ENCODE measurements around the gene STK38L. TPM values are rescaled to one million over a fixed set of nuclear protein-coding genes. Genes with fewer than 3 reads are reported as not detected.

The STK38L gene
- total and polyA plus RNA-seq, 7 experiments from 2014 or later = 7.2 to 22.8 (median 19.4) TPM

DNA sequence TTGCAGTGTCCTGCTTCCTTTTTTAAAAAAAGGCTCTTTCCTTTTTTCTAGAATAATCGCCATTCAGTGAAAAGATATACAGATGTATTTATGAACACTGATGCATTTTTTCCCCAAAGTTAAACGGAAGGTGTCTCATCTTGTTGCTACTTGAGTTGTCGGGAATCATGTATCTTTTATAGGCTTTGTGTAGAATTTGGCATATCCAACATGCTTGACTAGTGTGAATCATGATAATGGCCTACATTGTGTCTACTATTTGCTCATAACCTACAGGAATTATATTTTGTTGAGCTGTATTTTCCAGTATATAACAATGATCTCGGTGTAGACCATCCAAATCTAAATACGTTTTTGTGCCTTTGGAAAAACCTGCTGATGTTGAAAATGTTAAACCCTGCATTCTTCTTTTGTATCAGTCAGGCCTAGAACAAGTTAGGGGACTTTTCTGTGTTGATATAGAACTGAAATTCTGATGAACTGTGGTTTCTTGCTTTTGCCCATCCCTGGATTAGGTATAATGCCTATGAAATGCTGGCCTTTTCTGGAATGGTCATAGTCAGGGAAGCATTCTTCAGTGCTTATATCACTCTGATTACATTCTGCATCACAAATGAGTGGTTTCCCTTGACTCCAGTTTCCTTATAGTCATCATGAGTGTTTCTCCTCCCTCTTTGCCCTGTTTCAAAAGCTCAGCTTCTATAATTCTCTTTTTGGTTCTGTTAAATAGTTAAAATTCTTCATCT lies 99.3 kb downstream of the STK38L start:
- Mint-ChIP-seq H3K4me3 (no peak overlapping the region), H3K9me3 (peaks cover 0 to 2% (median 0%) of the 10 kb centered on the region in 11 donors), H3K36me3 (peaks cover 0 to 22% (median 0%) of the 10 kb centered on the region in 5 donors), H3K27me3 (peaks cover 0 to 20% (median 9%) of the 10 kb centered on the region in 5 donors), H3K4me1 (peaks cover 0 to 15% (median 0%) of the 10 kb centered on the region in 7 donors), H3K27ac (no peak overlapping the region)
- no peaks in the 10 kb centered on the region for H3K36me3 ChIP-seq (ENCODE audit: control insufficient read depth in 2 of 3, insufficient read depth in 3 of 3, low read length in 3 of 3)
- CTCF ChIA-PET = no interaction called here
- H3K4me3 ChIP-seq (ENCODE audit: low read length) = no peak overlapping the region
- H3K27ac ChIP-seq (ENCODE audit: low read depth, low read length) = no peak overlapping the region
- intact Hi-C loops (cut with micrococcal nuclease) = no loop called here
- H3K27me3 ChIP-seq (ENCODE audit: control insufficient read depth in 2 of 2, insufficient read depth in 2 of 2, low read length in 2 of 2) = no peaks in the 10 kb centered on the region
- no peaks in the 10 kb centered on the region for H3K9me3 ChIP-seq (ENCODE audit: control insufficient read depth in 2 of 3, low read length in 3 of 3)
- ATAC-seq = no peak
- no peak for DNase-seq
- H3K4me1 ChIP-seq (ENCODE audit: control insufficient read depth in 2 of 2, insufficient read depth in 2 of 2, low read length in 2 of 2) = no peaks in the 10 kb centered on the region
- POLR2A ChIA-PET = no interaction called here

DNA sequence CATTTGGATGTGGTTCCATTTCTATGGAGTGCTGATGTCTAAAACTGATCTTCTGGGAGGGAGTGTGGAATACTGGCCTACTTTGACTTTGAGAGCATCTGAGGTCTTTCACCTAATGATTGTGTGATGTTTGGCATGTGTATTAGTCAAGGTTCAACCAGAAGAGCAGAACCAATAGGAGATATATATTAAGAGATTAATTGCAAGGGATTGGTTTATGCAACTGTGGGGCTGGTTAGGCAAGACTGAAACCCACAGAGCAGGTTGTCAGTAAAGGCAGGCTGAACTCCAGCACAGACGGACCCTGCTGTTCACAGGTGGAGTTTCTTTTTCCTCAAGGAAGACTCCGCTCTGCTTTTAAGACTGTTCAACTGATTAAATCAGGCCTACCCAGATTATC lies 100.2 kb downstream of the STK38L start:
- no peak for ATAC-seq
- H3K36me3 ChIP-seq (ENCODE audit: control insufficient read depth in 2 of 3, insufficient read depth in 3 of 3, low read length in 3 of 3) = no peaks in the 10 kb centered on the region
- H3K27me3 Mint-ChIP-seq = peaks cover 0 to 20% (median 9%) of the 10 kb centered on the region in 5 donors
- no peak overlapping the region for H3K4me3 ChIP-seq (ENCODE audit: low read length)
- peaks cover 0 to 2% (median 0%) of the 10 kb centered on the region in 11 donors for H3K9me3 Mint-ChIP-seq
- CTCF ChIA-PET = no interaction called here
- H3K27ac Mint-ChIP-seq = no peak overlapping the region
- H3K4me1 Mint-ChIP-seq = peaks cover 0 to 12% (median 0%) of the 10 kb centered on the region in 7 donors
- no peaks in the 10 kb centered on the region for H3K27me3 ChIP-seq (ENCODE audit: control insufficient read depth in 2 of 2, insufficient read depth in 2 of 2, low read length in 2 of 2)
- DNase-seq = no peak
- H3K4me3 Mint-ChIP-seq = no peak overlapping the region
- POLR2A ChIA-PET = no interaction called here
- peaks cover 0 to 15% (median 0%) of the 10 kb centered on the region in 5 donors for H3K36me3 Mint-ChIP-seq
- no peaks in the 10 kb centered on the region for H3K9me3 ChIP-seq (ENCODE audit: control insufficient read depth in 2 of 3, low read length in 3 of 3)
- H3K27ac ChIP-seq (ENCODE audit: low read depth, low read length) = no peak overlapping the region
- H3K4me1 ChIP-seq (ENCODE audit: control insufficient read depth in 2 of 2, insufficient read depth in 2 of 2, low read length in 2 of 2) = no peaks in the 10 kb centered on the region
- intact Hi-C loops (cut with micrococcal nuclease) = no loop called here

DNA sequence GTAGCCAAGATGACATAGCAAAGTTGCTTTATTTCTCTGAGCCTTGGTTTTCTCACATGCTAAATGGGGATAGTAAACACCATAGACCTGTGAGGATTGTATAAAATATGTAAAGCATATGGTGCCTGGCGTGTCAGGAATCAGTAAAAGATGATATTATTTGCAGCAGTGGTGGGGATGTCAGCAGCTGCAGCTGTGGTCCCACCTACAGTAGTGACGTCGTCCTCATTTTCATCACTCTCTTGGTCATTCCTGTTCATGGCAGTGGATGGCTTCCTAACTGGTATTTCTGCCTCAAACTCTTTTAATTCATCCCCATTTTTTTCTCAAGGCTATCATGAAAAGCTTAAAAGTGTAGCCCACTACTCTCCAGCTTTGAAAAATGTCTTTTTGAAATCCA lies 100.7 kb downstream of the STK38L start:
- DNase-seq = no peak
- no peak overlapping the region for H3K27ac ChIP-seq (ENCODE audit: low read depth, low read length)
- H3K27me3 Mint-ChIP-seq = peaks cover 0 to 20% (median 10%) of the 10 kb centered on the region in 5 donors
- ChIA-PET POLR2A (no interaction called here), CTCF (no interaction called here)
- intact Hi-C loops (cut with micrococcal nuclease) = no loop called here
- peaks cover 0 to 12% (median 0%) of the 10 kb centered on the region in 7 donors for H3K4me1 Mint-ChIP-seq
- ATAC-seq = no peak
- H3K27ac Mint-ChIP-seq = no peak overlapping the region
- H3K36me3 Mint-ChIP-seq = peaks cover 0 to 14% (median 0%) of the 10 kb centered on the region in 5 donors
- H3K27me3 ChIP-seq (ENCODE audit: control insufficient read depth in 2 of 2, insufficient read depth in 2 of 2, low read length in 2 of 2) = no peaks in the 10 kb centered on the region
- peaks cover 0 to 1% (median 0%) of the 10 kb centered on the region in 11 donors for H3K9me3 Mint-ChIP-seq
- H3K4me3 Mint-ChIP-seq = no peak overlapping the region
- H3K9me3 ChIP-seq (ENCODE audit: control insufficient read depth in 2 of 3, low read length in 3 of 3) = no peaks in the 10 kb centered on the region
- no peaks in the 10 kb centered on the region for H3K4me1 ChIP-seq (ENCODE audit: control insufficient read depth in 2 of 2, insufficient read depth in 2 of 2, low read length in 2 of 2)
- H3K36me3 ChIP-seq (ENCODE audit: control insufficient read depth in 2 of 3, insufficient read depth in 3 of 3, low read length in 3 of 3) = no peaks in the 10 kb centered on the region
- no peak overlapping the region for H3K4me3 ChIP-seq (ENCODE audit: low read length)

DNA sequence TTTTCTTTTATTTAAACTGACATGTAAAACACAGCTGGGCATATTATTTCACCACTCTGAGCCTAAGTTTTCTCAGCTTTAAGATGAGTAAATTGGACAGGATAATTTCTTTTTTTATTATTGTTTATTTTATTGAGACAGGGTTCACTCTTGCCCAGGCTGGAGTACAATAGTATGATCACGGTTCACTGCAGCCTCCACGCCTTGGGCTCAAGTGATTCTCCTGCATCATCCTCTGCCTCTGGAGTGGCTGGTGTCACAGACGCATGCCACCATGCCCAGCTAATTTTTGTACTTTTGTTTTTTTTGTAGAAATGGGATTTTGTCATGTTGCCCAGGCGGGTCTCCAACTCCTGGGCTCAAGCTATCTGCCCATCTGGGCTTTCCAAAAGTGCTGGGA lies 101.3 kb downstream of the STK38L start:
- H3K36me3 Mint-ChIP-seq = peaks cover 0 to 12% (median 0%) of the 10 kb centered on the region in 5 donors
- Histone ChIP-seq H3K9me3 (ENCODE audit: control insufficient read depth in 2 of 3, low read length in 3 of 3) (no peaks in the 10 kb centered on the region), H3K36me3 (ENCODE audit: control insufficient read depth in 2 of 3, insufficient read depth in 3 of 3, low read length in 3 of 3) (no peaks in the 10 kb centered on the region), H3K4me3 (ENCODE audit: low read length) (no peak overlapping the region), H3K27ac (ENCODE audit: low read depth, low read length) (no peak overlapping the region), H3K27me3 (ENCODE audit: control insufficient read depth in 2 of 2, insufficient read depth in 2 of 2, low read length in 2 of 2) (no peaks in the 10 kb centered on the region), H3K4me1 (ENCODE audit: control insufficient read depth in 2 of 2, insufficient read depth in 2 of 2, low read length in 2 of 2) (no peaks in the 10 kb centered on the region)
- peaks cover 0 to 12% (median 0%) of the 10 kb centered on the region in 7 donors for H3K4me1 Mint-ChIP-seq
- POLR2A ChIA-PET = no interaction called here
- H3K27me3 Mint-ChIP-seq = peaks cover 0 to 20% (median 10%) of the 10 kb centered on the region in 5 donors
- H3K27ac Mint-ChIP-seq = no peak overlapping the region
- DNase-seq (no peak), ATAC-seq (no peak)
- no peaks in the 10 kb centered on the region for H3K9me3 Mint-ChIP-seq
- CTCF ChIA-PET = no interaction called here
- intact Hi-C loops (cut with micrococcal nuclease) = no loop called here
- H3K4me3 Mint-ChIP-seq = no peak overlapping the region

DNA sequence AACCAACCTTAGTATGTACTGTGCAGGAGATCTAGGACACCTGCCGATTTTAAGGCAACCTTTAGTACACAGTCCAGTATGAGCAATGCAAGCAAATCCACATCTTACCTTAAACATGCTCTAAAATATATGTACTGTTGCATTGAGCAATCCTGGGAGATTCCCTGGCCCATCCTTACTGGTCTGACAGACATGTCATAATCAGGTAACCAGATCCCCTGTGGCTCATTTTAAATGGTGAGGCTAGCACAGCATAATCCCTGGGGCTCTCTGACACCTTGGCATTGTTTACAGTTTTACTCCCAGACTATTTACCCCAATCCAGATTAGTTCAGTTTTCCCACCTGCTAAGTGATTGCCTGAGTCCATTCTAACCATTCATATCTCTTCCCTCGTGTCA lies 103.7 kb downstream of the STK38L start:
- Histone ChIP-seq H3K27me3 (ENCODE audit: control insufficient read depth in 2 of 2, insufficient read depth in 2 of 2, low read length in 2 of 2) (no peaks in the 10 kb centered on the region), H3K4me1 (ENCODE audit: control insufficient read depth in 2 of 2, insufficient read depth in 2 of 2, low read length in 2 of 2) (no peaks in the 10 kb centered on the region), H3K27ac (ENCODE audit: low read depth, low read length) (no peak overlapping the region), H3K9me3 (ENCODE audit: control insufficient read depth in 2 of 3, low read length in 3 of 3) (no peaks in the 10 kb centered on the region), H3K4me3 (ENCODE audit: low read length) (no peak overlapping the region), H3K36me3 (ENCODE audit: control insufficient read depth in 2 of 3, insufficient read depth in 3 of 3, low read length in 3 of 3) (no peaks in the 10 kb centered on the region)
- POLR2A ChIA-PET = no interaction called here
- Mint-ChIP-seq H3K27me3 (peaks cover 0 to 21% (median 13%) of the 10 kb centered on the region in 5 donors), H3K9me3 (no peaks in the 10 kb centered on the region), H3K4me1 (peaks cover 0 to 5% (median 0%) of the 10 kb centered on the region in 7 donors), H3K27ac (no peak overlapping the region), H3K4me3 (no peak overlapping the region), H3K36me3 (peaks cover 0 to 12% (median 0%) of the 10 kb centered on the region in 5 donors)
- CTCF ChIA-PET = interaction anchor here (0.7 kb wide), 1 partner anchor 39 kb away, joined by 4 read pairs; no protein-coding TSS in a partner anchor
- DNase-seq (no peak), ATAC-seq (no peak)
- intact Hi-C loops (cut with micrococcal nuclease) = no loop called here

DNA sequence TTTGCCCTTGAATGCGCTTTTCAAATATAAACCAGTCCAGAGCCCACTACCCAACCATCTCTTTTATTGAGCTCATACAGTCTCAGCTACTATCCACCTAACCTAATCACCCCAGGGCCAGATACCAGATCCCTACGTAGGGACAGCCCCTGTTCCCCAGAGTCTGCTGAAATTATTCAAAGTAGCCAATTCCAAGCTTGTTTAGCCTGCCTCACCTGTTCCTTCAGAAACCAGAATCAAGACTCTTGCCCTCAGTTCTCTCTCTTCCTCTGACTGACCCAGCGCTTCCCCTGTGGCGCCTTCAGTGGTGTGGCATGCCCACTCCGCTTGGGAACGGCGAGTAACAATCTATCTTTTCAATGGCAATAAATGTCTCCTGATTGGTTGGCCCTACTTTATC lies 107.4 kb downstream of the STK38L start:
- ATAC-seq (no peak), DNase-seq (no peak)
- Mint-ChIP-seq H3K9me3 (no peaks in the 10 kb centered on the region), H3K27me3 (peaks cover 0 to 24% (median 12%) of the 10 kb centered on the region in 5 donors), H3K27ac (no peak overlapping the region), H3K36me3 (peaks cover 0 to 14% (median 0%) of the 10 kb centered on the region in 5 donors), H3K4me3 (no peak overlapping the region), H3K4me1 (no peaks in the 10 kb centered on the region)
- CTCF ChIA-PET = no interaction called here
- intact Hi-C loops (cut with micrococcal nuclease) = no loop called here
- Histone ChIP-seq H3K27me3 (ENCODE audit: control insufficient read depth in 2 of 2, insufficient read depth in 2 of 2, low read length in 2 of 2) (no peaks in the 10 kb centered on the region), H3K27ac (ENCODE audit: low read depth, low read length) (no peak overlapping the region), H3K4me3 (ENCODE audit: low read length) (no peak overlapping the region), H3K36me3 (ENCODE audit: control insufficient read depth in 2 of 3, insufficient read depth in 3 of 3, low read length in 3 of 3) (no peaks in the 10 kb centered on the region), H3K4me1 (ENCODE audit: control insufficient read depth in 2 of 2, insufficient read depth in 2 of 2, low read length in 2 of 2) (no peaks in the 10 kb centered on the region), H3K9me3 (ENCODE audit: control insufficient read depth in 2 of 3, low read length in 3 of 3) (no peaks in the 10 kb centered on the region)
- POLR2A ChIA-PET = no interaction called here

DNA sequence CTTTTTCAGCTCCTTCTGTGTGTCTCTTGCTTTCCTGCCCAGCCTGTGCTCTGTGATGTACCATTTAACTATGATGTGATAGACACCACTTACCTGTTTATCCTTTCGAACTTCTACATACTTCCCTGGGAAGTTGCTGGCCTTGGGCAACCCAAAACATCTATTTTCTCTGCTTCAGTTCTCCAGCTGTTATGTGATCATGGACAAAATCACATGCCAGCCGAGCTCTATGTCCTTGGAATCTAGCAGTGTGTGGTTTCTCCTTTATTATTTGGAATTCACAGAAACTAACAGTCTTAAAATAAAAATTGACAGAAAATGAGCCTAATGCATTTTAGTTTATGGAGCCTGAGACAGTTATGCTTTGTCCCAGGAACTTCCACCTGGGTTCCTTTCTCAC lies 111.4 kb downstream of the STK38L start:
- CTCF ChIA-PET = no interaction called here
- ATAC-seq (no peak), DNase-seq (no peak)
- Histone ChIP-seq H3K27me3 (ENCODE audit: control insufficient read depth in 2 of 2, insufficient read depth in 2 of 2, low read length in 2 of 2) (no peaks in the 10 kb centered on the region), H3K27ac (ENCODE audit: low read depth, low read length) (no peak overlapping the region), H3K9me3 (ENCODE audit: control insufficient read depth in 2 of 3, low read length in 3 of 3) (no peaks in the 10 kb centered on the region), H3K4me1 (ENCODE audit: control insufficient read depth in 2 of 2, insufficient read depth in 2 of 2, low read length in 2 of 2) (no peaks in the 10 kb centered on the region), H3K36me3 (ENCODE audit: control insufficient read depth in 2 of 3, insufficient read depth in 3 of 3, low read length in 3 of 3) (no peaks in the 10 kb centered on the region), H3K4me3 (ENCODE audit: low read length) (no peak overlapping the region)
- H3K27me3 Mint-ChIP-seq = peaks cover 0 to 24% (median 15%) of the 10 kb centered on the region in 5 donors
- POLR2A ChIA-PET = no interaction called here
- intact Hi-C loops (cut with micrococcal nuclease) = no loop called here
- peaks cover 0 to 1% (median 0%) of the 10 kb centered on the region in 11 donors for H3K9me3 Mint-ChIP-seq
- no peaks in the 10 kb centered on the region for H3K4me1 Mint-ChIP-seq
- no peak overlapping the region for H3K27ac Mint-ChIP-seq
- H3K4me3 Mint-ChIP-seq = no peak overlapping the region
- H3K36me3 Mint-ChIP-seq = peaks cover 0 to 9% (median 0%) of the 10 kb centered on the region in 5 donors

Measured in naive thymus-derived CD4-positive, alpha-beta T cell (primary cell).